Stimulated activated CD4-positive, alpha-beta T cell treated with anti-CD3 and anti-CD28 coated beads, Interleukin-15, amount 100 ng/mL, for 48 hours (primary cell): ENCODE results near the gene AHCYL1.
A peak's percentile ranks its signal among the peaks of the same experiment; 100 is the strongest.

Experiments used
- DNase-seq, 2 donors: peaks; one replicate each; pipeline ENCODE4 v3.0.0-alpha.2; 2020; ENCODE audit warnings: low read depth in 2 of 2

The AHCYL1 gene

DNA sequence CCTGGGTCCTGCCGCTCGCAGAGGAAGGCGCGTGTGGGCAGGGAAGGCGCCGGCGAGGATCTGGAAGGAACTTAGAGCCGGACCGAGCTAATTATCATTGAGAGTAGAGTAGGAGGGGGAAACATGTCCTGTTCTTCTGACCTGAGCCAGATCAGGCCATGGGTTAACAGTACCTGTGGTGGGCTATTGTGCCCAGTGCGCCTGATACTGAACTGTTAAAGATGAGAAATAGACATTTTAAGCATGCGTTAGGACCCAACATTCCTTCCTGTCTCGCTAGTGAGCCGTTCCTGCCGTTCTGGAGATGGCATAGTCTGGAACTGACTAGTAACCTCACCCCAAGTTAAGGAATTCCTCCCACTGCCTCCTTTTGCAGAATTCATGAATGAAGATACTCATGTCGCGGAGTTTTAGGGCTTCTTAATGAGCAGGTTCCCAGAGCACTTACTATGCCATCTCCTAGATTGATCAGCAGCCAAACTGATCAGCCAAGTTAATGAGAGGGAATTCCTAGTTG is 50.7 kb downstream of the AHCYL1 start:
- no peak for DNase-seq

DNA sequence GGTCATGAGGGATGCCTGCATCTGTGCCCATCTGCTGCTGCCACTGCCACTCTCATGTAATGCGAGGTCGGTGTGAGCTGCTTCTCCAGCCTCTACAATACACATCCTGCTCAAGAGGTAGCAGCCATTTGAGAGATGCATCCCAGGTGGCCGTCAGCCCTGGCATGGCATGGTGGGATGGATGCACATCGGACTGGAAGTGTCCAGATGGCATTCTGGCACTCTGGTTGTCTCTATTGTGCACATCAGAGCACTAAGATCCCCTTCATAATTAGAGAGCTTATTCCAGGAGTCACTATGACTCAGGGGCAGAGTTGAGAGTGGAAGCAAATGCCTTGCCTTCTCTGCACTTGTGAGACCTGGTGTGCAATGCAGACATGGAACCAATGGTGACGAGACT is 53.7 kb downstream of the AHCYL1 start:
- no peak for DNase-seq

DNA sequence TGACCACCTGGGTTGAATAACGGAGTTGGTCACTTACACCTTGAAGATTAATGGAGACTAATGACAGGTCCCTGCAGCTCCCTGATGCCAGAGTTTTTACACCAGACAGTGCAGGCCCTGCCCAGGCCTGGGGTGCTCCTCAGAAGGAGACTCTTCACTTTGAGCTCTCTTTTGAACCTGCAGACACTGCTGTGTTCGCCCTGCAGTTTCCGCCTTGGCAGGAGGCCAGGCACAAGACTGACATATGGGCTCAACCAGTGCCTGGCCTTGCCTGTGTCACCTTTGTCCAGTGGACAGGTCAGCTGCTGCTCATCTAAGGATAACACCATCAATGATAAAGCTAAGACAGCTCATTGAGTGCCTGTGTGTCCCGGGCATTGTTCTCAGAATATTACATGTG is 55.1 kb downstream of the AHCYL1 start:
- no peak for DNase-seq

DNA sequence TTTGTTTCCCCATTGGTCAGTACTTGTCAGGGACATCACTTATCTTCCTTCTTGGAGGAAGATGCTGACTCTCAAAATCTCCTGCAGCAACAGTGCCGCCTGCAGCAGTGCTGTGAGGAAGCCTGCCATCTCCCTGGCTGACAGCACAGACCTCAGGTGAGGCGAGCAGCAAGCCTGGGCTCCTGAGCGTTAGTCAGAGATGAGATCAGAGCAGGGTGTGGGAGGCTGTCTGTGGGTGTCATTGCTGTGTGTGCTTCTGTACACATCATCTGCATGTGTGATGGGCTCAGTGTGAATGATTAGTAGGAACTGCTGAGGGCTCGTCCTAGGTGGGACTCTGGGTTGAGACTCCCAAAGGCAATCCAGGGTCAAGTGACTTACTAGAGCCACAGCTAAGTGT is 56.0 kb downstream of the AHCYL1 start:
- peak; percentile 10 to 36 for DNase-seq

DNA sequence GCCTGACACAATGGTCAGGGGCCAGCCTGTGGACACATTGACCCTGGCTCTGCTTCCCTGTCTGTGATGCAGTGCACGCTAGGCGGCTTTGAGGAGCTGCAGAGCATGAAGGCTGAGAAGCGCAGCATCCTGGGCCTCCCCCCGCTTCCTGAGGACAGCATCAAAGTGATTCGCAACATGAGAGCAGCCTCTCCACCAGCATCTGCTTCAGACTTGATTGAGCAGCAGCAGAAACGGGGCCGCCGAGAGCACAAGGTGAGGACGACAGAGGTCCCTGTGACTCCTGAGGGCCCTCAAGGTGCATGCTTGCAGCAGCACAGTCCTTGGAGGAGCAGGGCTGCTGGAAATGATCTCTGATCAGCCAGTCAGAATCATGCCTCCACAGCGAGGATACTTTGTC is 58.5 kb downstream of the AHCYL1 start:
- no peak for DNase-seq

DNA sequence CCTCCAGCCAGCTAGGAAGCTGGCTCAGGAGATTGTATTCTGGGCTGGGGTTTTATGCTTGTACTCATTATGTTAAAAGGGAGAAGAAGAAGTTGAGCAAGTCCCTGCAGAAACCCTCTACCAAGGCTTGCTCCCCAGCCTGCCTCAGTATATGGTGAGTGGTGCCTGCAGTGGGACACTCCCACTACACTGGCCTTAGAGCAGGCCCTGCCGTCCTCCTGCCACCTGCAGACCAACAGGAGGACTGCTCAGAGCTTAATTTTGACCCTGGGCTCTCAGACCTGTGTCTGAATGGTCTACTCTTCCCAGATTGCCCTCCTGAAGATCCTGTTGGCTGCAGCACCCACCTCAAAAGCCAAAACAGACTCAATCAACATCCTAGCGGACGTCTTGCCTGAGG is 62.9 kb downstream of the AHCYL1 start:
- DNase-seq: no peak

DNA sequence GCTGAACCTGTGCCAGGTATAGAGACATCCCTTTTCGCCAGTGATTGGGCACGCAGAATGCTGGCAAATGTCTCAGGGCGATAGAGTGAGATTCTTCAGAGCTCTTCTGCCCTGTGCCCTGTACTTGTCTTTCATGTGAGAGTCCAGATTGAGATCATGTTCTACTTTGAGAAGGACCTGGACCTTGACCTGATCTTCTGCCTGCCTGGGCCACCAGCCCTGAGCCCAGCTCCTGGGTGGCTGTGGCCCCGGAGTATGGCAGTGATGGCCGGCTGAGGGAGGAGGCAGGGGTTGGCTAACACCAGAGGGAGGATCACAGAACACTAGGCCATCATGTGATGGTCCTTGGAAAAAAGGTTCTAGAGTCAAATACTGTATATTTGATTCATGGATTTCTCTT is 63.7 kb downstream of the AHCYL1 start:
- DNase-seq: no peak

DNA sequence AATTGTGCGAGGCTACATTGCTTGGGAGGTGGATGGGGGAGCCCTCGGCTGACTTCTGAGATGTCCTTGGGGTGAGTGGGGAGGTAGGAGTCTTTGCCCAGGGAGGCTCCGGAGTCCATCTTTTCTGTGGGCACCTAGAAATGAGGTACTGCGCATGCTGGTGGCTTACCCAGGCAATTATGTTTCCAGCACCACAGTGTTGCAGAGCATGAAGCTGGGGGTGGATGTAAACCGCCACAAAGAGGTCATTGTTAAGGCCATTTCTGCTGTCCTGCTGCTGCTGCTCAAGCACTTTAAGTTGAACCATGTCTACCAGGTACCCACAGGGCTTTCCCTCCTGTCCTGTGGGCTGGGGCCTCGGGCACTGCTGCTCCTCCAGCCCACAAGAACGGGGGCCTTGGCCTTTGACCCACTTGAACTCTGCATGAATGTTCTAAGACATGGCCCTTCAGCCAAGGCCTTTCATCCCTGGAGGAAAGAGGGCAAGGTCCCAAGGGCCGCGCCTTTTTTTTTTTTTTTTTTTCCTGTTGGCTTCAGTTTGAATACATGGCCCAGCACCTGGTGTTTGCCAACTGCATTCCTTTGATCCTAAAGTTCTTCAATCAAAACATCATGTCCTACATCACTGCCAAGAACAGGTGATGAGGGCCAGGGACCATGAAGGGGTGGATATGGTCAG is 64.5 kb downstream of the AHCYL1 start:
- no peak for DNase-seq

DNA sequence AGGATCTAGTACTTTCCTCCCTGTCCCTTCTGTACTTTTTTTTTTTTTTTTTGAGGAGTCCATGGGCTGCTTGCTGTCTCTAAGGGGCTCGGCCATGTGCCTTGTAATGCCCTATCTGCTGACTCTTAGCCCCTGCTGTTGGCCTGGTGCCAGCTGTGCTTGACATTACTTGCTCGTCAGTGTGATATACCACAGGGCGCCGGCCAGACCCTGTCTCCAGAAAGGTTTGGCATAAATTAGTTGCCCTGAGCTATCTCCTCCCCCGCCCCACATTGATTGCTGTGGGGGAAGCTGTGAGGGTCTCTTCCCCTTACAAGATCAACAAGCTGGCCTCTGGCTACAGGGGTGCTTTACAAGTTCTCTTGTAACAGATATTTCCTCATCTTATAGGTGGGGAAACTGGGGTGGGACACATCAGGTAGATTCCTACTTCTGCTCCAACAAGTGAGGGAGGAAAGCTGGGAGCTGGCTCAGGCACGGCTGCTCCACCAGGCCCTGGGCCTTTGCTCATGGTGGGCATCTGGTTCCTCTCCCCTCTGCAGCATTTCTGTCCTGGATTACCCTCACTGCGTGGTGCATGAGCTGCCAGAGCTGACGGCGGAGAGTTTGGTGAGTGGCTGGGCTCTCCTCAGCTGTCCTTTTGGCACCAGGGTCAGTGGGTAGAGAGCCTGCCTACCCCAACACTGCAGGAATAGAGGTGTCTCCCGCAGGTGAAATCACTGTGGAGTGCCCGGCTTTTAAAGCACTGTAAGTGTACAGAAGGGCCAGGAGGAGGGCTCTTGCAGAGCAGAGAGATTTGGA is 65.4 kb downstream of the AHCYL1 start:
- no peak for DNase-seq

DNA sequence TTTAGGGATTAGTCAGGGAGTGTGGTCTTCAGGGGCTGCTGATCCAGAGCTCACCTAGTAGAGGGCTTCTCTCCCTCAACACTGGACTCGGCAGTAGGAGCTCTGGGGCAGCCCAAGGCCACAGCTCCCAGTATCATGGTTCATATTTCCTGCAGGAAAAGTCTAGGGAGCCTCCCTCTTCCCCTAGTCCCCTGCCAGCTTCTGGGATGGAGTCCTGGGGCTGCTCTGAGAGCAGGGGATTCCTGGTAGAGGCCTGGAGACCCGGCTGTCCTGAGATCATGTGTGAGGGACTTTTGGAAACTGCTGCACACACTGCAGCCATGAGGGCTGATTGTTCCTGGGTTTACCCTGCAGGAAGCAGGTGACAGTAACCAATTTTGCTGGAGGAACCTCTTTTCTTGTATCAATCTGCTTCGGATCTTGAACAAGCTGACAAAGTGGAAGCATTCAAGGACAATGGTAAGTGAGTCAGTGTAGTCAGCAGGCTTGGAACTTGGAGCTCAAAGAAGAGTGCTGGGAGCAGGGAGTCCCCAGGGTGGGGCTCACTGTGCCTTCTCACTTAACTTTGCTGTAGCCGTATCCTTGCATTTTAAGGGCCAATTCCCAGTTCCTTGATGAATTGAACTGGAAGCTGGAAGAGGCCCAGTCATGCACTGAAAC is 66.2 kb downstream of the AHCYL1 start:
- no peak for DNase-seq

DNA sequence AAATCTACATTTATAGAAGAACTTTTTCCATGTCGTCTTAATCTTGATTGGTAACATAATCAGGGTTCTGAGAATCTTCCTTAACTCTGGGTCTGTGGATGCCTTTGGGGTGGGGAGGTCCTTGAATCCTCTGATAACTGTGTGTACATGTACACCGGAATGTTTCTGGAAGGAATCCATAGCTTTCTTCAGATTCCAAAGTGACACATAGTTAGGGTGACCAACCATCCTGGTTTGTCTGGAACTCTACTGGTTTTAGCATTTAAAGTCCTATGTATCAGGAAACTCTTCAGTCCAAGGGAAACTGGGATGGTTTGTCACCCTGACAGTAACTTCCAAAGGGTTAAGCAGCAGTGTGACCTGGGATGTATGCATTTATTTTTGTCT is 66.7 kb downstream of the AHCYL1 start:
- DNase-seq: no peak

DNA sequence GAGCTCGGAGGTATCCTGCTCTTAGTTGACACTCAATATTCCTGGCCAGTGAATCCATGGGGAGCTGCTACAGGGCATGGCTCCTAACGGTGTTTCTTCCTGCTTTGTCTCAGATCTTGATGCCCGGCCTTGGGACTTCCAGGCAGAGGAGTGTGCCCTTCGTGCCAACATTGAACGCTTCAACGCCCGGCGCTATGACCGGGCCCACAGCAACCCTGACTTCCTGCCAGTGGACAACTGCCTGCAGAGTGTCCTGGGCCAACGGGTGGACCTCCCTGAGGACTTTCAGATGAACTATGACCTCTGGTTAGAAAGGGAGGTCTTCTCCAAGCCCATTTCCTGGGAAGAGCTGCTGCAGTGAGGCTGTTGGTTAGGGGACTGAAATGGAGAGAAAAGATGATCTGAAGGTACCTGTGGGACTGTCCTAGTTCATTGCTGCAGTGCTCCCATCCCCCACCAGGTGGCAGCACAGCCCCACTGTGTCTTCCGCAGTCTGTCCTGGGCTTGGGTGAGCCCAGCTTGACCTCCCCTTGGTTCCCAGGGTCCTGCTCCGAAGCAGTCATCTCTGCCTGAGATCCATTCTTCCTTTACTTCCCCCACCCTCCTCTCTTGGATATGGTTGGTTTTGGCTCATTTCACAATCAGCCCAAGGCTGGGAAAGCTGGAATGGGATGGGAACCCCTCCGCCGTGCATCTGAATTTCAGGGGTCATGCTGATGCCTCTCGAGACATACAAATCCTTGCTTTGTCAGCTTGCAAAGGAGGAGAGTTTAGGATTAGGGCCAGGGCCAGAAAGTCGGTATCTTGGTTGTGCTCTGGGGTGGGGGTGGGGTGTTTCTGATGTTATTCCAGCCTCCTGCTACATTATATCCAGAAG is 69.2 kb downstream of the AHCYL1 start:
- DNase-seq: peak in 1 of 2 donors; percentile 59

DNA sequence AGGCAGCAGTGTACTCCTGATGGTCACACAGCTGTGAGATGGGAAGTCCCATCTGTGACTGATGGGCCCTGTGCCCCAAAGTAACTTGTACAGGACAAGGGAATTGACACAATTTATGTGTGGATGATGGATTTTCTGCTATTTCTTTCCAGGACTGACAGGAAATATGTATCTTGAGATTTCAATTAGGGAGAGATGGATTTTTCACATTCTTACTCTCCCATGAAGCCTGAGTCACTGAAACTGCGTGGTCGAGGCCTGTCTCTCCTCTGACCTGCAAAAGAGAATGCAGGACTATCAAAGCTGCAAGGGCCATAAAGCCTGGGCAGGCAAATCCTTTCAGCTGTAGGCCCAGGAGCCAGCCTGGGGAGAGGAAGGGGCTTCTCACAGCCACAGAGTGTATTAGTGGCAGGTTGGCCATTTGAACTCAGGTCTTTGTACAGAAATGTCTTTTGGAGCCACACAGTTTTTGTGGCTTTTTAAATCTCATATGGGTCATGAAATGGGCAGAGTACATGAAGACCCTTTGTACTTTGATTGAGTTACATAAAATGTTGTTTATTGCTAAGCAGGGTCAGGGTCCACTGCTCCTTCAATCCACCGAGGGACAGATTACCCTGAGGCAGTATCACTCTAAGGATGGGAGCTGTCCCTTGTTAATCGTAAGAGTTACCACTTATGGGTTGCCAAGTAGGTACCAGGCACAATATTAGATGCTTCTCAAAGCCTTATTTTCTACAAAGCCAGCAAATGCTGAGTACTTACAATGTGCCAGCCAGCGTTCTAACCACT is 71.1 kb downstream of the AHCYL1 start:
- DNase-seq: no peak

DNA sequence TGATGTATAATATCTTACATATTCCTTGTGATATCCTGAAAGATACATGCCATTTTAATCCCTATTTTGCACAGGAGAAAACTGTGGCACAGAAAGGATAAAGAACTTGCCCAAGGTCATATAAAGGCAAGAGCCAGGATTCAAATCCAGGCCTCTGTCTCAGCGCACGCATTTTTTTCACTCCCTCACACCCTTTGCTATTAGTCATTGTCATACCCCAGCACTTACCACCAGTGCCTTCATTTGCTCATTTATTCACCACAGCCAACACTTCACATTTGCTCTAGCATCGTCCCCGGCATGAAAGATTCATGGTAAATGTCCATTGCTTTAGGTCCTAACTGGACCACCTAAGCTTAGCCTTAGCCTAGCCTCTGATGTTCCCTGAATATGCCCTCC is 71.7 kb downstream of the AHCYL1 start:
- DNase-seq: no peak

DNA sequence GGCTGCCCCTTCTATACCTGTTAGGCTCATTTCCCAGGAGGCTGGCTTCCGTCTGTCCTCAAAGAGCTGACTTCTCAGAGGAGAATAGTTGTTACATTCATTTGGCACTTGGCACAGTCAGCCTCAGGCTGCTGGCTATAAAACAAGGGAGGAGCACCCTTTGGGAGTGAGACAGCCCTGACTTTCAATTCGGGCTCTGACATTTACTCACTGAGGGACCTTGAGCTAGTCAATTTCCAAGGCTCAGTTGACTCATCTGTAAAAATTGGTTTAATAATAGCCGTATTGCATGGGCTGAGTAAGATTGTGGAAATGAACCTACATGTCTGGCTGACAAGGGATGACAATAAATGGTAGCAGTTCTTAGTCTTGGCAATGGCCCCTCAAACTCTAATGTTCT is 72.2 kb downstream of the AHCYL1 start:
- no peak for DNase-seq

DNA sequence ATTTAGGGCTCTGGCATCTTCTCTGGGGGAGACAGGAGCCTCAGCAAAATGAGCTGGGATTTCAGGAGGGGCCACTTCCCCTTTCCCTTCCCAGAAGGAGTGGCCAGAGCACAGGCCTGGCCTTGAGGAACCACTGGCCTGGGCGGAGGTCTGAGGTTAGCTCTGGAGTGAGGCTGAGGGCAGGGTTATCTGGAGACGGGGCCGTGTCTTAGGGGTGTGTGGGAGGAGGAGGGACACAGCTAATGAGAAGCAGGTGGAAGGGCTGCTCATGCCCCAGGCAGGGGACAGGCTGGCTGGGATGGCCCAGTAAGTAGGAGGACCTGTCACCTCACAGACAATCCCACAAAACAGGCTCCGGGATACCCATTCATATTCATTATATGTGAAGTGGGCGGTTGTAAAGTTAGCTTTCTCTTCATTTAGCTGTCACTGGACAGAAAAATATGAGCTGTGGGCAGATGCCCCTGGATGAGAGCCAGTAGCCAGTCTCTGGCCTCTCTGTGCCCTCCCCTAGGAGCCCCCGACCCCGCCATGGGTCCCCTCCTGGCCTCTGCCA is 73.5 kb downstream of the AHCYL1 start:
- no peak for DNase-seq

DNA sequence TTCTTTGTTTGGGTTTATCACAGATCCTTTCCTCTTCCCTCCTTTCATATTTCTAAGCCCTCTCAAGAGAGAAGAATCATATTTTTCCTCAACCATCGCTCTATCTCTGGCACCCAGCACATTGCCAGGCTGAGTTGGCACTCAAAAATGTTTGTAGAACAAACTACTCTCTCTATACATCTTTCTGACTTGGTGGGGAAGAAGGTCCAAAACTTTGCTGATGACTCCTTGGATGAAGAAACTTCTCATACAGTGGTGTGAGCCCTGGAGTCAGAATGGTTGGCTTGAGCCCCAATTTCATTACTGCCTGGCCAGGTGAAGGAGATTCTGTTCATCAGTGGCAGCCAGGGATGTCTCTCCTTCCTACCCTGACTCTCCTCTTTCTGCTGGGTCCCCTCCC is 74.0 kb downstream of the AHCYL1 start:
- DNase-seq: no peak

DNA sequence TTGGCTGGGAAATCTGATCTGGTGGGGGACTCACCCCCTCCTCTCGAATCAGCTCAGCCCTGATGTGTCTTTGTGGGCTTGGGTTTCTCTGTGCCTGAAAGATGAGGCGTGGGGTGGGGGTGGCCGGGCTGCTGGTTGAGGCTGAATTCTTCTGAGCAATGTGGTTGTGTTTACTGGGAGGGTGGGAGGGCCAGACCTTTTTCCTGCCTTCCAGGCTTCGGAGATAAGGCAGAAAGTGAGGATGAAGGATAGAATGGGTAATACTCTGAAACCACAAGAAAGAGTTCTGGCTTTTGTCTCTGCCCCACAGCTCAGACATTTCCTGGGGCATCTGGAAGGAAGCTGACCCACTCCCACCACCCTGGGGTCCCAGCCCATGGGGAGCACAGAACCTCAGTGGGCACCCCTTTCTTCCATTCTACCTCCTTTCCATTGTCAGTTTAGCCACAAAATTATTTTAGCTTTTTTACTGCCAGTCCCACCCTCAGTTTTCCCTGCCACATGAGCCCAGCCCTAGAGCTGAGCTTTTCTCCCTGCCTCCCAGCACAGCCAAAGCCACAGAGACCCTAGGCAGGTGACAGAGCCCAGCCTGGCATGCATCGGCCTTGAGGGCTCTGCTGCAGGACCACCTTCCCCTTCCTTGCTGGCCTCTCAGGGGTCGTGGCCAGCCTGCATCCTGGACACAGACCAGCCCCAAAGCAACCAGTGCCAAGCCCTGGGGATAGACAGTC is 74.7 kb downstream of the AHCYL1 start:
- no peak for DNase-seq

DNA sequence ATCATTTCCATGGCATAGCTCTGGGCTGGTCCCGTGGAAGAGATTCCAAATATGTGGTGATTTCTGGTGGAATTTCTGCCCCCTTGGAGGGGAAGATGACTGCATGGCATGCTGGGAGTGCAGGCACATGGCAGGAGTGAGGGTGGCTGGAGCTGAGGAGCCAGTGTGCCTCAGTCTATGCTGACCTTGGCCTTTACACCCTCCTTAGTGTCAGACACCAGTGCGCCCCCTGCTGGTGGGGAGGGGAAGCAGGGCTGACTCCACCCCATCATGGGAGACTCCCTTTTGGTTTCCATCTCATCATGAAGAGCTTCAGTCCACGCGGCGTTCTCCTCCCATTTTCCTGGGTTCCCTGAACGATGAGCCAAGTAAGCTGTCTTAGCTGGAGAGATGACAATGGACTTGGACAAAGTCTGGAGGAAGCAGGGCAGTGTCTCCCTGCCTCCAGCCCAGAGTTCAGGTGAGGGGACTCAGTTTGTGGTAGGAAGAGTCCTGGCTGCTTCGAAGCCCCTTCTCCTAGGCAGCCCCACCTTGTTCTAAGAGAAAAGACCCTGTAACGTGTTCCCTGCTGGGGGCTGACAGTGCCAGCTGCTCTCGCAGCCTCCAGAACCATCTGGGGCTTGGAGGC is 75.6 kb downstream of the AHCYL1 start:
- peak; percentile 51 to 77 for DNase-seq

DNA sequence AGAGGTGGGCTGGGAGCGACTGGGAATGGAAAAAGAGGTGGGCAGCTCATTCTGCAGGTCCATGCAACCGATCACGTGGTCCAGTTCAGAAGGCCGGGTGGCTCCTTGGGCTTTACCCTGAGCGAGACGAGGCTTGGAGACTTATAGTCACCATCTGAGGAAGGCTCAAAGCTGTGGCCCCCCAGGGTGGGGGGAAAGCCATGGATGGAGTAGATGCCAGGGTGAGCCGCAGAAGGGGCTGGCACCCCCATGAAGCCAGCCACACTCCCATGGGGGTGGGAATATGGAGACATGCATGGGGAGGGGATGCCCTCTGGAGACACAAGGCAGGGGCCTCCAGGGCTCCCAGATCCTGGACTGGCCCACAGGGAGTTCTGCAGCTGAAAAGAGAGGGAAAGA is 76.1 kb downstream of the AHCYL1 start:
- no peak for DNase-seq
